NCI-H1694 treated with DMSO at 0.1 percent for 48 hours (cell line): Measurements from ENCODE around the gene MREG.
"Not testable (repeated sequence)": the region's sequence is repeated elsewhere in the genome, so short reads cannot be mapped to it uniquely, and the experiment has no call there.

ENCODE experiments used
- DNase-seq: peaks from one replicate; lab custom pipeline; 2025; lab: John Stamatoyannopoulos, UW

Gene MREG

DNA sequence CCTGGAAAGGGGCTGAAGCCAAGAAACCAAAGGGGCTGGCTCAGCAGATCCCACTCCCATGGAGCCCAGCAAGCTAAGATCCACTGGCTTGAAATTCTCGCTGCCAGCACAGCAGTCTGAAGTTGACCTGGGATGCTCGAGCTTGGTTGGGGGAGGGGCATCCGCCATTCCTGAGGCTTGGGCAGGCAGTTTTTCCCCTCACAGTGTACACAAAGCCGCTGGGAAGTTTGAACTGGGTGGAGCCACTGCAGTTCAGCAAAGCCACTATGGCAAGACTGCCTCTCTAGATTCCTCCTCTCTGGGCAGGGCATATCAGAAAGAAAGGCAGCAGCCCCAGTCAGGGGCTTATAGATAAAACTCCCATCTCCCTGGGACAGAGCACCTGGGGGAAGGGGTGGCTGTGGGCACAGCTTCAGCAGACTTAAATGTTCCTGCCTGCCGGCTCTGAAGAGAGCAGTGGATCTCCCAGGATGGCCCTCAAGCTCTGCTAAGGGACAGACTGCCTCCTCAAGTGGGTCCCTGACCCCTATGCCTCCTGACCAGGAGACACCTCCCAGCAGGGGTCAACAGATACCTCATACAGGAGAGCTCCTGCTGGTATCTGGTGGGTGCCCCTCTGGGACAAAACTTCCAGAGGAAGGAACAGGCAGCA, 24.7 kb downstream of the MREG start:
- DNase-seq: not testable (repeated sequence)

DNA sequence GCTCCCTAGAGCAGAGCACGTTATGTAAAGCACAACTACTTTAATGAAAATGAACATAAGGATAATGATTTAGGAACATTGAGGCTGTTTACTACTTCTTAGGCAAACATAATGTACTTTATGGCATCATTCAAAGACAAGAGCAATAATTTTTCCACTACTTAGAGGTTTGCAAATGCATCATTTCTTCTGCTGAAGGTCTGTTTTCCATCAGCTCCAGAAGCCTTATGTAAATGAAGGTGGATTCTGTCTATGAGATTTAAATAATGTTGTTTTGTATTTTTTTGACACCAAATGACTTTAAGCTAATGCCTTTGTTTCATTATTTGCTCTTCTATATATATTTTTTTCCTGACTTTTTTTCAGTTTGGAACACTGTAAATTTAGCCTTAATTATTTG, 28.1 kb downstream of the MREG start:
- no peak for DNase-seq

DNA sequence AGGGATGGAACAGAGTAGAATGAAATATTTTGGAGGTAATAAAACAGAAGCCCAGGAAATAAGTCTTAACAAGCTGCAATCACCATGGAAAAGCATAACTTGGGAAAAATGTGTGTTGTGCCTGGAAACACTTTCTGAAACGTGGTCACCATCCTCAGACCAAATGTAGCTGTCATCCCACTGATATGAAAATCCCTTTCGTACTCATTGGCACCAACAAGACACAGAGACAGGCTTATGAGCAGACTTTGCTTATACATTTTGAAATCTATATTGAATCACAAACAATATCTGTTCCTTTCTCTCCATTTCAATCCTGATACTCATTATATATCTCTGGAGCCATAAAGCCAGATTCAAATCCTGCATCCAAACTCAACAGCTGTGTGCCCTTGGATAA, 28.7 kb downstream of the MREG start:
- DNase-seq: no peak

DNA sequence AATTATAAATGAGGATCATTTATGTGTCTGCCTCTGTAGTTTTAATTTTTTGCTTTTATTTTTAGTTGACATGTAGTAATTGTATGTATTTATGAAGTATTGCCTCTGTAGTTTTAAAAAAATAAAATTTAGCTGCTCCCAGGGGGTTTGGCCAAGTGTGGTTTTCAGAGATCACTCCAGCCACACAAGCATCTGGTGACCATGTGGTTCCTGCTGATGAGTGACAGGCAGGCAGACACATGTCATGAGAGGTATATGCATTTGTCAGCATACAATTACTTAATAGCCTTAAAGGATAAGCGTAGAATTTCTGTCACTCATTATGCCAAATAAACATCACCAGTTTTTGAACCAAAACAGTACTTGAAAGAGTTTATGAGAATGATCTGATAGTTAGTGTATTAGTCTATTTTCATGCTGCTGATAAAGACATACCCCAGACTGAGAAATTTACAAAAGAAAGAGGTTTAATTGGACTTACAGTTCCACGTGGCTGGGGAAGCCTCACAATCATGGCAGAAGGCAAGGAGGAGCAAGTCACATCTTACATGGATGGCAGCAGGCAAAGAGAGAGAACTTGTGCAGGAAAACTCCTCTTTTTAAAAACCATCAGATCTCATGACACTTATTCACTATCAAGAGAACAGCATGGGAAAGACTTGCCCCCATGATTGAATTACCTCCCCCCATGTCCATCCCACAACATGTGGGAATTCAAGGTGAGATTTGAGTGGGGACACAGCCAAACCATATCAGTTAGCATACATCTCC, 29.6 kb downstream of the MREG start:
- no peak for DNase-seq

DNA sequence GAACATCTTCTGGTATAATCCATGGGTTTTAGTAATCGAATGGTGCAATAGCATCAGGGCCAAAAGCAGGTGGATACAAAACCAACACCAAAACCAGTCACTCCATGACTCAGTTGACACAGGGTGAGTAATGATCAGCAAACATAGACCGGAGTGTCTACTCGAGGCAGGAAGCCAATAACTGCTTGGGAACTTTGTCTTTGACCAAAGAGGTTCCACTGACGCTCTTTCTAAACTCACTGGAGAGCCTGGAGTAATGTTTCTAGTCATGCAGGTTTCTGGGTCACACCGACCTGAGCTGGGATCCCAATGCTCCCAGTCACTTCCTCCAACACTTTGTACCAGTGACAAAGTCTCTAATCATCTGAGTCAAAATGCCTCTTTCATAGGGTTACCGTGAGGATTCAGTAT, 30.9 kb downstream of the MREG start:
- DNase-seq: no peak

DNA sequence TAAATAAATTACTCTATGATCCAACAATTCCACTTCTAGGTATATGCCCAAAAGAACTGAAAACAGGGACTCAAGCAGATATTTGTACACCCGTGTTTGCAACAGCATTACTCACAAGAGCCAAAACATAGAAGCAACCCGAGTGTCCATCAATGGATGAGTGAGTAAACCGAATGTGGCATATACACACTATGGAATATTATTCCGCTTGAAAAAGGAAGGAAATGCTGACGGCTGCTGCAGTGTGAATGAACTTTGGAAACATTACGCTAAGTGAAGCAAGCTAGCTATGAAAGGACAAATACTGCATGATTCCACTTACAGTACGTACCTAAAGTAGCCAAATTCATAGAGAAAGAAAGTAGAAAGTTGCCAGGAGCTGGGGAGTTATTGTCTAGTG, 32.2 kb downstream of the MREG start:
- no peak for DNase-seq

DNA sequence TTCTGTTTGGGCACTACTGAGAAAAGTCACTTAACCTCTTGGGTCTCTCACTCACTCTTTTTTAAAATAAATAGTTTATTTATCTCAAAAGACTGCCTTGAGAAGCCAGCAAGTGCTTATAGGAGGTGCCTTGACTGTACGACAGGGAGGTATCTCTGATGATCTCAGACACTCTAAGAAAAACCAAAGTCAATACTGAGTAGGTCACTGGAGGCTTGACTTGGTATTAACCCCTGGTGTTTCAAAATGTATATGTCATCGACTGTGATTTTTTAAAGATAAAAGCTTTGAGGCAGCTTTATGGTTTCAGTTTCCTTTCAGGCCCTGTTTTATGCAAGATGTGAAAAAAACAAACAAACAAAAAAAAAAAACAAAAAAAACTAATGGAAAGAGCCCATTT, 33.7 kb downstream of the MREG start:
- DNase-seq: no peak

DNA sequence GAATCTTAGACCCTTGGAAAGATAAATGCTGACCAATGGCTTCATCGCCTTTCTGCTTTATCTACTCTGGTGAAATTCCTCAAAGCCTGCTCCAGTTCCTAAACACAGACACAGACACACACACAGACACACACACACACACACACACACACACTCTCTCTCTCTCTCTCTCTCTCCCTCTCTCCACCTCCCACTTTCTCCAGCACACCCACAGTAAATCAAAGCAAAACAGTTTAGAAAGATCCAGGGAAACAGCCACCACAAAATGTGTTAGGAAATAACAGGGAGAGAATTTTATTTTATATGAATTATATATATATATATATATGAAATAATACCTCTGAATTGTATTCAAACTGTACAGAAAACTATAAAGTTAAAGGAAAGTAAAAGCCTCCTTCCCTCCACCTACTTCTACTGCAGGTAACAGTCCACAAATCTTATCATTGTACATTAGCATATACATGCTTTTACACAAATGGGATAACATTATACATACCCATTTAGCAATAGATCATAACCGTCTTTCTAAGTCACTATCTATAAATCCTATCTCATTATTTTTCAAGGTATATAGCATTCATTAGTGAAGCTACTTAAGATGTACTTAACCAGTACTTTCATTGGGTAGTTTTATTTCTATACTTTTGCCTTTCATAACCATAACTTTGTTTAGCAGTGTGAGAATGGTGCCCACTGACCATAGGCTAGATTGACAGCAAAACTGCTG, 38.5 kb downstream of the MREG start:
- DNase-seq: no peak

DNA sequence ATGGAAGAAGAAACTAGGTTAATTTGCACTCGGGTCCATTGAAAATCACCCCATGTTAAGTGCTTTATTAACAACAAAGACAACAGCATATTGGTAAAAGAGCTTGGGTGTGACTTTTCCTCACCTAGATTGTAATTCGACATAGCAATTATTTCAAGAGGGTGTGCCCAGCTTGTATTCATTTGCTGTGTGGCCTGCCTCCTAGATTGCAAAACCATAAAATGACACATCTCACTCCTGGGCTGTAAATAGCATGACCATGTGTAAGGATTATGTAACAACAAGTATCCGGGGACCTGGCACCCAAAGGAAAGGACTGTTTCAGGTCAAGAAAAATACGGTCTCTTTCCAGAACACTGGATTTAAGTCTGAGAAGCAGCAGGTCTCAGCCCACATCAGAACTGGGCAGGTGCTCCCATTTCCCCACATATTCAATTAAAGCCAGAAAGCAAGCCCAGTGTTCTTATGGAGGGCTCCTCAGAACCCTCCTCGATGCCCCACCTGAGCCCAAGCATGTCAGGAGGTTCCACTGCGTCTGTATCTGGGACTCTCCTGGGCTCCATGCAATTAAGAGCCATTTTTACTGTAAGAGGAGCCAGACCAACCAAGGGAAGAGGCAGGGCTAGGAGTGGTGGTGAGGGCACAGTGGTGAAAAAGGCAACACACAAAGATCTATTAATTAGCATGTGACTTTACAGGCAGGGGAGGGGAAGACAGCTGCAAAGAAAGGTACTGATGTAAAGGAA, 39.2 kb downstream of the MREG start:
- DNase-seq: no peak

DNA sequence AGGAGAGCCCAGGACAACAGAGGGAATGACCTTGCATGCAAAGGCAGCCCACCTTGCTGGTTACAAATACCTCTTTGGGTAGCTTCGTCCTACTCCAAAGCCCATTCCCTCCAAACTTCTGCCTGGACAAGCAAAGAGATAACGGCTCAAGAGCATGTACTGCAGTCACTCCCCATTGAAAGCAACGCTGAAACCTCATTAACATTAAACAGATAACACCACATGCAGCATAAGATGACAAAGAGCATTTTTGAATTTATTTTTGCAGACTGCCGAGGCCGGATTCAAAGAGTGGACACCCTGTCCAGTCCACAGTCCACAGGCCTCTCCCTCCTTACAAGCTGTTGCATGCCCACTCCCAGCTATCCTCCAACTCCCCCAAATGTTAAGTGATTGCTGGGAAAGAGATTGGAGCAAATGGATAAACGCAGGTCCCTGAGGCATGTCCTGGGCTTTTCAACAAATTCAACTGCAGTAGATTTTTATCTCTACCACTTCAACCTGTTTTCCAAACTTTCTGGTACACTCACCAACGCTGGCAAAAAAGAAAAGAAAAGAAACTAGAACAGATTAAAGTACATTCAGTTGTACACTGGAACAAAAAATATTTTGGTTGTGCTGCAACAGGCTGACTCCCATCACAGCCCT, 40.1 kb downstream of the MREG start:
- DNase-seq: no peak

DNA sequence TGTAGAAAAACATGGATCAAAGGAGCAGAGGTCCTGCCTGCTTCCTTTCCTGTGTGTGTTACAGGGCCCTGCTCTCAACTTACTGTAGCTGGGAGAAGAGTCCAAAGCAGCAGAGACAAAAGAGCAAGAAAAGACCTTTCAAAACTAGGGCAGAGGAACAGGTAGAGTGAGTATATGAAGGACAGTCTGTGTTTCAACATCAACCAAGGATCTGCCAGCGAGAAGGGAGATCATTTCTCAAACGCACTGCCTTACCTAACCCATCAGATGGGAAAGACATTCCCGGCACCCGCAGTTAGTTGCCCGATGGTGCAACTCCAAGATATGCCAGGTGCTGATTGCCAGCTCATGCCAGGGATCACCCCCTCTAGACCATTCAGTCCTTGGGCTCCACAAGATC, 41.7 kb downstream of the MREG start:
- no peak for DNase-seq

DNA sequence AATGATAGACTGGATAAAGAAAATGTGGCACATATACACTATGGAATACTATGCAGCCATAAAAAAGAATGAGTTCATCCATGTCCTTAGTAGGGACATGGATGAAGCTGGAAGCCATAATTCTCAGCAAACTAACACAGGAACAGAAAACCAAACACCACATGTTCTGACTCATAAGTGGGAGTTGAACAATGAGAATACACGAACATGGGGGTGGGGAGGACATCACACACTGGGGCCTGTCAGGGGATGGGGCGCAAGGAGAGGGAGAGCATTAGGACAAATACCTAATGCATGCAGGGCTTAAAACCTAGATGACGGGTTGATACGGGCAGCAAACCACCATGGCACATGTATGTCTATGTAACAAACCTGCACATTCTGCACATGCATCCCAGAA, 42.5 kb downstream of the MREG start:
- DNase-seq: not testable (repeated sequence)

DNA sequence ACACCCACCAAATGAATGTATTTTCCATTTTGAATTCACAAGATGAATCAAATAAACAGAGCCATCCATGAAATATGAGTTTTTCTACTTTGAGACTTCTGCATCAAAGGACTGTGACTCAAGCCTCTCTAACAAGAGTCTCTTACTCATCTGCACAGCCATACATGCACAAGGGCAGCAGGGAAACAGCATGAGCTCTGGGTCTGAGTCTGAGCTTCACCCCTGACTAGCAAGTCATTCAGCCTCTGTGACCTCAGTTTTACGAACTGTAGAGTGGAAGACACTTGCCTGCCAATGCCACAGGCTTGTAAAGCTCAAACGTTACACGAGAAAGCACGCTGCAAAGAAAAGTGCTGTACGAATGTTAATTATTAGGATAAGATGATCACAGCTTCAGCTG, 42.9 kb downstream of the MREG start:
- no peak for DNase-seq

DNA sequence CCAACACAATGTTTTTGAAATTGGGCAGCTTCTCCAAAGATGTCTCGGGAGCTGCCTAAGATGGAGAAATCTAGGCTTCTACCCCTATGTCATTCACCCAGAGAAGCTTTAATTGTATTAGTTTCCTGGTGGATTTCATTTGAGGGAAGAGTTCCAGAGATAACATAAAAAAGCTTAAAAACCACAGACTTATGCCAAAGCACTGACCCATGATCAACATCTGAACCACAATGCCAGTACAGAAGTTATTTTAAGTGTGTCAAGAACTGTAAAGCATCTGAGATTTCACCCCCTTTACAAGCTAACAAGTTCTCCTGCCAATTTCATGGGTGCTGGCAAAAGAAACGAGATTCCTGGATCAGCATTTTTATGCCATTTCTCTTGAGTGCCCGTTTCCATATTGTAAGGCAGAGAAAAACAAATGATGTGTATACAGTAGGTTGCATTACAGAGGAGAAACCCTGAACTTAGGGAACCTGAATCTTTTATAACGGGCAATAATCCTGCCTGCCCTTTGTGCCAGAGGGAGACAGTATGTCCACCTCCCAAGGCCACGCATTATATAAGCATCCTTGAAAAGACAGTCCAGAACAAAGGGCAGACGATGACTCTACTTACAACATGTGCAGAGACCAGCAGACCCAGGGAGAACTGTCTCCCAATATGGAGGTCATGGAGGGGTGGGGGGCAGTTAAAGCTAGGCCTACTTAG, 44.1 kb downstream of the MREG start:
- DNase-seq: no peak

DNA sequence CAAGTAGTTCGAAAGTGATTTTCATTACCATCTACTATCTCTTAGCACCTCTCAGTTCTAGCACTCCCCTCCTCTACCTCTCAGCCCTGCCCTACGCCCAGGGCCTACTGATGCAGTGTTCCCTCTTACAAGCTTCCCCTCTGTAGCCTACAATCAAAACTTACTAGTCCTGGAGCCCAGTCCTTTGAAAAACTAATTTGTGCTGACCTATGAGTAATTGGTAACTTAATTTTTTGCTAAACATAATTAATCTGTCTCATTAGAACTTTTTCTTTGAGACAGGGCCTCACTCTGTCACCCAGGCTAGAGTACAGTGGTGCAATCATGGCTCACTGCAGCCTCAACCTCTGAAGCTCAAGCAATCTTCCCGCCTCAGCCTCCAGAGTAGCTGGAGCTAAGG, 44.9 kb downstream of the MREG start:
- DNase-seq: no peak

DNA sequence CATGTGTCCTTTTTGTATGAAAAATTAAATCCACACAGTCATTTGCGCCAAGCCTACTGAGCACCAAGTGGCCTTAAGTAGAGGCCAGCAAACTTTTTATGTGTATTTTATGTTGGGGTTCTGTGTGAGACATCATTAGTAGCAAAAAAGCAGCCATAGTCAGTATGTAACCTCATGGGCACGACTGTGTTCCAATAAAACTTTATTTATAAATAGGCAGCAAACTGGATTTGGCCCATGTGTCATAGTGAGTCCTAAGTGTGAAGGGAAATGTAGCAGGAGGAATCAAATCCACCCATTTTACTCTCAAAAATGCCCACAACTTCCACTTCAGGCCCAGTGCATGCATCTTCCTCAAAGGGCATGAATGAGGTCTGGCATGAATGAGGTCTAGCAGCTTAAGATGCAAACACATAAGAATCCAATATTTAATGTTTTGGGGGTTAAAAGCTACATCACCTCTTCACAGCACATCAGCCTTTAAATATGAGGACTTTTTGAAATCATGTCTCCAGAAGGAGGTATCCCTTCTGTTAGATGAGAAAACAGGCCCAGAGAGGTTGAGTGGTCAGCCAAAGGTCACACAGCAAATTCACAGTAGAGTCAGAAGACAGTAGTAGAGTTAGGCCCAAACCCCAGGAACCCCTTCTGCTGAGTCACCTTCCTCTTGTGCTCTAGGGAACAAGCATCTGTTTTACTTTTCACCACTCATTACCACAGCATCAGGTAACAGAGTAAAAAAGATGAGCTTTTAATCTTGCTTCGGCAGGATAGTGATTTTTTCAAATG, 45.6 kb downstream of the MREG start:
- DNase-seq: no peak

DNA sequence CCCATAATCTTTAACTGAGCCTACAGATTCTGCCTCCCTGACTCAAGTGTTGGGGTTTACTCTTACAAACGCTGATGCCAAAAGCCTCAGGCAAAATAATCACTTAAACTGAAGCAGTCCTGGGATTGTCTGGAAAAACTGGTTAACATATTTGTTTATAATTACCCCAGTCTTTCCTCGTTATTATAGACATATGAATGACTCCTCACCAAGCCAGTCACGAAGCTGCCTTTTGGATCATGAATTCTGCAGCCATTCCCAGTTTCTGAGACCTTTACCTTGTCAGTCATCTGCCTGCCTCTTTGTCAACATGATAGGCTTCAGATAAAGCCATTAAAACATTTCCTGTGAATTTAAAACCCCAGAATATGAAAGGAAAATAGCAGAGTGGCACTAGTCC, 46.4 kb downstream of the MREG start:
- no peak for DNase-seq

DNA sequence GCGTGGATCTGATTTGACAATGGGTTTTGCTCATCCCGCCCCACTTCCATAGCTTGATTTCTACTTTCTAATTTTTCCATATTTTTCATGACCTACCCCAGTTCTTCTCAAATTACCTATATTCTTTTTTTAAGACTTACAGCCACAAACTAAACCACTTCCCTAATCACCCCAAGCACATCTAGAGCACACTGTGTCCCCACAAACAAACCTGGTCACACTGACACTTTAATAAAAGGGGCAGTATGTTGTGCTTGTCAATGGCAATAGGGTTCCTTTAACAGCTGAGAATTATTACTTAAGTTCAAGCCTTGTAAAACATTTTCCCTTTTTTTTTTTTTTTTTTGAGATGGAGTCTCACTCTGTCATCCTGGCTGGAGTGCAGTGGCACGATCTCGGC, 47.1 kb downstream of the MREG start:
- no peak for DNase-seq

DNA sequence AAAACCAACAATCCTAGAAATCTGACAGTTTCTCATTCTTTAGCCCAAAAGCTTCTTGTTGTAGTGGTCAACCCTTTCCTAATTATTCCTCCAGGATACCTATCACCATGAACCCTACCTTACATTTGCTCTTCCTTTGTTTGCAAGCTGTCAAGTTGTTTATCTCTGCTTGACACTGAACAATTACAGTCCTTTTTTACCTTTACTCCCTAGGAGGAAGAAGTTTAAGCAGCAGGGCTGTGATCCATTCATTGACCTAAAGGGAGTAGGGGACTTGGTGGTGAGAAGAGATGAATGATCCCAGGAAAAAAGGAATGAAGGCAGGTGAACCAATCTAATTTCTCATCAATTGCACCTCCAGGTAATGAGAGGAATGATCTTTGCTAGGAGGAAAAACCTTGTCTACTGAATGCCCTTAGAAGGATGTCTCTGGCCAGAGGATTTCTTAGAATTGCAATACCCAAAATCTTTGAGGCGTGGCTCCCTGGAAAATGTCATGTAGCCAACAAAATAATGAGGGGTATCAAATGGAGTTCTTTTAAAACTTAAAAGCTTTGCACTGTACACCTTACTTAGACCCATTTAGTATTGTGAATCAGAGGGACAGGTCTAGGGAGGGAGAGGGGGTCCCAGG, 47.7 kb downstream of the MREG start:
- DNase-seq: no peak

DNA sequence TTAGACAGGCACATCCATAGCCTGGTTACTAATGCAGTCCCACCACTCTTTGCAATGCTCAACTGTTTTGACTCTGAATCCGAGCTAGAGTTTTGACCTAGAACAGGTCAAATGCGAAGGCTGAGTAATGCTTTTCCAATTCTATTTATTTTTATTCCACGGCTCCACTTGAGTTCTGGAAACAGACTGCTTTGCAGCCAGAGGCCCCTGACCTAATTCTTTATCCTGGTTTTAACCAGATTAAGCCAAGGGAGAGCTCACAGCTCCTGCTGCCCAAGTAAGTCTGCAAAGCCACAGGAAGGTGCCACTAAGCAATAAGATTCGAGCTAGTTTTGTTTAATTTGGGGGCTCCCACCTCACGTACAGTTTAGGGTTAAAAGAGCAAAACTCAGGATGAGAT, 51.4 kb downstream of the MREG start:
- DNase-seq: no peak
